DMS114 treated with DMSO at 0.1 percent for 48 hours (cell line): Measurements from ENCODE around the gene ANKRD27.
"Not testable (repeated sequence)": the region's sequence is repeated elsewhere in the genome, so short reads cannot be mapped to it uniquely, and the experiment has no call there.

Experiments used
- DNase-seq: peaks from one replicate; lab custom pipeline; 2025; ENCODE audit not compliant: unreplicated experiment; lab: John Stamatoyannopoulos, UW

ANKRD27 gene

DNA sequence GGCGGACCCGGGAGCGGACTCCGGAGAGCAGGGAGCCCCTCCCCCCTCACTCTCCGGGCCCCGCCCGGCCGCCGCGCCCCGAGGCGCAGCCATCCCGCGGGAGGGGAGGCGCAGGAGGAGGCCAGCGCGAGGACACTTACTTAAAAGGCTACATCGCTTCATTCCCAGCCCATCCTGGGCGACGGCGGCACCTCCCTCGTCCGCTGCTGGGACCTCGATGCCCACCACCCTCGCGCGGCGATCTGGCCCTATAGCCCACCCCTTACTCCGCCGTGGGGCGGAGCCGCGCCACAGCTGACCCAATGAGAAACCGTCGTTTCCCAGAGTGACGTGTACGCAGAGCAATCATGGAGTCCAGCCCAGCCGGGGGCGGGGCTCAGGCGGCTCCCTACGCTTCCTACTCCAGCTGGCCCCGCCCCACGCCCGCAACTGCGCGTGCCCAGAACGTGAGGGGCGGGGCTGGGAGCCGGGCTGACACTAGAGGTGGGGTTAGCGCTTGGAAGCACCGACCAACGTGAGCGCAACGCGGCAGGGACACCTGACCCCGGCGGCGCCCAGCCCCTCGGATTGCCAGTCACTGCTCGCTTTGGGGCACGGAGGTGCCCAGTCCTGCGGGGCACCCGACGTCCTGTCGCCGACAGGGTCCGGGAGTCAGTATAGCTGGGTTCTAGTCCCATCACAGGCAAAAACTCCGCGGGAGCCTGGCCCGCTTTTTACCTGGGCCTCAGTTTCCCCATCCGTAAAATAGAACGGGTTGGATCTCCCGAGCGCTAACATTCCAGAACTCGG lies at the start of gene ANKRD27:
ANKRD27 (minus strand) TSS at position 250 of the 789 bp plus-strand sequence. CDS start 16,165 bp downstream, outside the sequence.
- peak; percentile 98 for DNase-seq

- DNase-seq: no peak
Observed at GRCh38 chr19:32720936-32721250, 45.9 kb upstream of the ANKRD27 start.

- DNase-seq: no peak
Observed at GRCh38 chr19:32720216-32720935, 45.4 kb upstream of the ANKRD27 start.

DNA sequence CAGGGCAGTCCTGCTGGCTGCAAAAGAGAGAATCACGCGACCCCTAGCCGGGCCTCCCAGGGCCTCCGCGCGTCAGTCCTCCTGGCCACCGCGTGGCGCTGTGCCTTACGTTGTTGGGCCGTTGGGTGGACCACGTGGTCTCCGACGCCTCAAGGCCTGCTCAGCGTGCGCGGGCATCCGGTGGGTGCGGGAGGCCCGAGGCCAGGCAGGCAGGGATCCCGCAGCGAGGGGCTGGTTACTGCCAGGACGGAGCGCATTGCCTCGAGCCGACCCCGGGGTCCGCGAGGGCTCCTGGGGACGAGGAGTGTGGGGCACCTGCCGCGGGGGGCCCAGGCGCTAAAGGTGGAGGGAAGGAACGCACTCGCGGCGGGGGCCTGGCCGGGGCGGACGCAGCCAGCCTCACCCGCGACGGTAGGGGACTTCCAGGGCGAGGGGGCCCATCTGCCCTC lies 44.7 kb upstream of the ANKRD27 start, which contains the start of gene TDRD12:
TDRD12 (plus strand) TSS at position 157 of the 449 bp plus-strand sequence. CDS start 306 bp downstream, outside the sequence.
- DNase-seq: no peak

GRCh38 chr19:32718286-32718685 lies 43.3 kb upstream of the ANKRD27 start:
- DNase-seq: no peak

DNA sequence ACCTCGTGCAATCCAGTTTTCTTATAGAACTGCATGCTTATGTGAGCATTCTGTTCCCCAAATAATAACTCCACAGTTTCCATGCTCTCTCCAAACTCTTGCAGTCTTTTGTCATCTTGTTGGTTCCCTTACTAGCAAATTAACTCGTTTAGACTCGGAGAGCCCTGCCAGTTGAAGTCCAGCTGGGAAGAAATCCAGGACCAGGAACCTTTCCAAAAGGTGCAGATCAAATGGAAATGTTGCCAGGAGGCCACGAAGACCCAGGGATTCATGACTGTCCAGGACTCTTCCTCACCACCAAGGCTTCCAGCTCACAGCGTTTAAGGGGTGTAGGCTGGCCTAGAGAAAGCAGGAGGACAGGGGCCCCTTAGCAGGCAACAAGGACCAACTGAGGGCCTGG lies 42.5 kb upstream of the ANKRD27 start:
- DNase-seq: no peak

- not testable (repeated sequence) for DNase-seq
Observed at GRCh38 chr19:32716203-32716602, 41.2 kb upstream of the ANKRD27 start.

DNA sequence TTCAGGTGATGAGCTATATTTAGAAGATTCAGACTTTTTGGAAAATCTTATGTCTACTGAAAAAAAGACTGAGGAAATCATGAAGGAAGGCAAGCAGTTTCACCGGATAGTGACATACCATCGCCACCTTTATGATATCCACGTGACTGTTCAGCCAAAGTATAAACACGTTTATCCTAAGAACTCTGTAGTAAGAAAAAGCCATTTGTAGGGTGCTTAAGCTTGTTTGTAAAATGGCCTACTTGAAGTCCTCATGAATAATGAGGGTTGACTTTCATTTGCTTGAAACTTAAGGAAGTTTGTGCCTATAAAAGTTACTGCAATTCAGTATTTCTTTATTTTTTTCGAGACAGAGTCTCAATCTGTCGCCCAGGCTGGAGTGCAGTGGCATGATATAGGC lies 36.8 kb upstream of the ANKRD27 start:
- DNase-seq: no peak

GRCh38 chr19:32709032-32709431 lies 34.1 kb upstream of the ANKRD27 start:
- DNase-seq: no peak

DNA sequence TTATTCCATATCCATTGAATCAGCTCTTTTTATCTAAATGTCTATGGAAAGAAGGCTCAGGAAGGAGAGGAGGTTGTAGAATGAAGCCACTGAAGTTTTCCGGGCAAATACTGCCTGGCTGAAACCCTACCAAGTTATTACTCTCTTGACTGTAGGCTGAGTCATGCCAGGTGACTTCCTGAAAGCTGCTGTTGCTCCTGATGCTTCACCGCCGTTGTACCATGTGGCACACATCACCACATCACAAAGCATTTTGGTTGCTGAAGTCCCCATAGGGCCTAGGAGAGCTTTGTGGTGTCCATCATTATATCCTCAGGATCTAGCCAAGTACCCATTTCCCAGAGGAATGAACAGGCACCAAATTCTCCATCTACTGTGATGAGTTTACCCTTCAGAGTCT lies 33.5 kb upstream of the ANKRD27 start:
- DNase-seq: no peak

- DNase-seq: not testable (repeated sequence)
Observed at GRCh38 chr19:32704006-32704405, 29.0 kb upstream of the ANKRD27 start.

DNA sequence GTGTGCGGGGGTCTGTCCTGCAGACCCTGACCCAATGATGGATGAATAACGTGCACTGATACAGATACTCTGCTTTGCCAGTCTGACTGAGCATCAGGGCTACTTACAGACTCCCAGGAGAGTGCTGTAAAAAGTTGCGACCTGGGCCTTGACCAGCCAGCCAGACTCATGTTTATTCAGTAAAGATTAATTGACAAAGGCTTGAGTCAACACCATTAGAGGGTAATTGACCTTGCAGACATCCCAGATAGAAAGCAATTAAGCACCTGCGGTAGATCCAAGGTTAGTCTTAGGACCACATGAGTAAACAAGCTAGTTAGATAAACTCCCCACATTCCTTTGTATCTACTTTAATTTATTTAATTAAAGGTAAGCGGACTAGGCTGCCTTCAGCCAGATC lies 27.0 kb upstream of the ANKRD27 start:
- DNase-seq: no peak

DNA sequence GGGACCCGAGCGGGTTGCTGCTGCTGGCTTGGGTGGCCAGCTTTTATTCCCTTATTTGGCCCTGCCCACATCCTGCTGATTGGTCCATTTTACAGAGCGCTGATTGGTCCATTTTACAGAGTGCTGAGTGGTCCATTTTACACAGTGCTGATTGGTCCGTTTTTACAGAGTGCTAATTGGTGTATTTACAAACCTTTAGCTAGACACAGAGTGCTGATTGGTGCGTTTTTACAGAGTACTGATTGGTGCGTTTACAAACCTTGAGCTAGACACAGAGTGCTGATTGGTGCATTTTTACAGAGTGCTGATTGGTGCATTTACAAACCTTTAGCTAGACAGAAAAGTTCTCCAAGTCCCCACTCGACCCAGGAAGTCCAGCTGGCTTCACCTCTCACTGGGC lies 25.1 kb upstream of the ANKRD27 start:
- DNase-seq: not testable (repeated sequence)

DNA sequence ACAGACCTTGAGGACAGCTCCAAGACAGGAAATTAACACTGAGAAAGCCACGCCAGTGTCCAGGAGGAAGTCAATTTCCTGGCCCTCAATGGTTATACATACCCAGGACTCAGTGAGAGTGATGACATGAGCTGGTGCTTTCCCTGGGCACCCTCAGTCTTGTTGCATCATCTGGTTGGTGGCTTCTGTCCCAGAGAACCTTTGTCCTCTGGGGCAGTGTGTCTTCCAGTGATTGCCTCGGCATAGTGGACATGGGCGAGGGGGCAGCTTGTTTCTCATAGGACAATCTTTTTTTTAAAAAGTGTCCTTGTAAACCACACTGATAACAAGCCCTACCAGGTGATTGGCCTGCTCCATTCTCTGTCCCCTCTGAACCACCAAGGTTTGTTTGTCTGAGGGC lies 21.8 kb upstream of the ANKRD27 start:
- not testable (repeated sequence) for DNase-seq

DNA sequence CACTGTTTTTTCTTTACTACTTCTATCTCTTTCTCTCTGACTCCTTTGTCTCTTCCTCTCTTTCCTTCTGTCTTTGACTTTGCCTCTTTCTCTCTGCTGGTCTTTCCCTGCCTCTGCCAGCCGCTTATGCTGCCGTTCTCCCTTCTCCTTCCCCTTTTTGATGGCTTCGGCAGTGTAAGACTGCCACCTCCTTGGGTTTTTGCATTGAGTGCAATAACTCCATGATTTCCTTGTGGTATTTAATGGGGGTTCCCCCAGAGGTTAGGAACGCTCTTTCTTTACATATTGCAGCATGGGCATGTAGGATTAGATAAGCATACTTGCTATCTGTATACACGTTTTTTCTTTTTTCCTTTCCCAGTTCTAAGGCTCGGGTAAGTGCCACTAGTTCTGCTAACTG lies 20.5 kb upstream of the ANKRD27 start:
- not testable (repeated sequence) for DNase-seq

GRCh38 chr19:32694851-32695250 lies 19.9 kb upstream of the ANKRD27 start:
- not testable (repeated sequence) for DNase-seq

DNA sequence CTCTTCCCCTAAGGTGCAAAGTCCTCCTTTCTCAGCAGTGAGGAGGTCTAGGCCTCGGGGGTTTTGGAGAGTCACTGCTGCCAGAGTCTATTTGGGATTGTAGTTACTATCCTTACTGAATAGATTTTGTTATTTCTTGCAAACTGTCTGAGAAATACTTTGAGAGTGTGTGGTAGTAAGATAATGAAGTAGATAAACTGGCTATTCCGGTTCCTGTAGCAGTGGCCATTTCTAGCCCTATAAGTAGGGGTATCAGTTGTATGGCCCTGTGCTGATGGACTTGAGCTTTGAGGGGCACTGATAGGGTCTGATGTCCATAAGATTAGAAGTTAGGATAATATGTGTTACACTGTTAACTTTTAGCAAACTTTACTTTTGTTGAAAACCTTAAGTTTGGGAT lies 19.3 kb upstream of the ANKRD27 start:
- not testable (repeated sequence) for DNase-seq

- DNase-seq: not testable (repeated sequence)
Observed at GRCh38 chr19:32693151-32694108, 18.4 kb upstream of the ANKRD27 start.

DNA sequence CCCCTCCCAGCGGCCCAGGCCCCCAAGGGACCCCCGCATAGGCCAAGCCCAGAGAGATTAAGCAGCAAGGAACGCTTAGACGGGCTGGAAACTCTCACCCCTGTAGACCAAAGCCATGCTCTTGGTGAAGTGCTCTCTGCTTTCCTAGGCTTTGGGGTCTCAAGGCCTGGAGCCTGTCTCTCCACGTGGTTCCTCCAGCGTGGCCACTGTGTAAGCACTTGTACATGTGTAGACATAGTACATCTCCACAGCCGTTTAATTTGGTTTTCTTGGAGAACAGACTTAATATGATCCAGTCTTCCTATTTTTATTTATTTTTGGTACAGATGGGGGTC lies 17.7 kb upstream of the ANKRD27 start:
- DNase-seq: no peak

DNA sequence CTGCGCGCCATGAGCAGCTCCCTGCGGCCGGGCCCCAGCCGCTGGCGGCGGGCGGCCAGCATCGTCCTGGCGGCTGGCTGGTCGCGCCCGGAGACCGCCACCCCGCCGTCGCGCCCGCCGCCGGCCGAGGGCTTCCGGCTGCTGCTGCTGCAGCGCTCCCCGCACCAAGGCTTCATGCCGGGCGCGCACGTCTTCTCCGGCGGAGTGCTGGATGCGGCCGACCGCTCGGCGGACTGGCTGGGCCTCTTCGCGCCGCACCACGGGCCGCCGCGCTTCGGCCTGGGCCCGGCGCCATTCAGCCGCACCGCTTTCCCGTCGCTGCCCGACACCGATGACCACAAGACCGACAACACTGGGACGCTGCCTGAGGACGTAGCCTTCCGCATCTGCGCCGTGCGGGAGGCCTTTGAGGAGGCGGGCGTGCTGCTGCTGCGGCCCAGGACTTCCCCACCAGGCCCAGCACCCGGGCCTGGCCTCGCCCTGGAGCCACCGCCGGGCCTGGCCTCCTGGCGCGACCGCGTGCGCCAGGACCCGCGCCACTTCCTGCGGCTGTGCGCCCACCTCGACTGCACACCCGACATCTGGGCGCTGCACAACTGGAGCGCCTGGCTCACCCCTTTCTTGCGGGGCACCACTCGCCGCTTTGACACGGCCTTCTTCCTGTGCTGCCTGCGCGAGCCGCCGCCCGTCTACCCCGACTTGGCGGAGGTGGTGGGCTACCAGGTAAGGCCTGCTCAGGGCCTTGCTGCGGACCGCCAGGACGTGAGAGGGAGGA lies 17.2 kb upstream of the ANKRD27 start:
- no peak for DNase-seq
